PC-3 (cell line): ENCODE results near the gene DRAP1. TPM values are rescaled to one million over a fixed set of nuclear protein-coding genes. Genes with fewer than 3 reads are reported as not detected.

ENCODE experiments used
- ATAC-seq: fragments of 200-7000 bp; cut with Tn5 transposase; 2 replicates; pipeline ENCODE4 v1.9.1; 2020; ENCODE audit warnings: mild to moderate bottlenecking, moderate library complexity
- BruUV-seq: library from RNA; stranded (reverse); fragments of 400-500 nt; replicated peaks from 2 replicates; lab custom pipeline; 2021; lab: Mats Ljungman, UMichigan
- CTCF ChIA-PET: fragments of 300-600 bp; sonication (Branson Sonifier 250); formaldehyde crosslinking; loops from one replicate; lab custom pipeline; 2022; ENCODE audit warnings: antibody characterized with exemption; lab: Charles Lee
- POLR2A ChIA-PET: fragments of 300-600 bp; sonication (Branson Sonifier 250); formaldehyde crosslinking; loops from one replicate; lab custom pipeline; 2022; ENCODE audit warnings: antibody characterized with exemption; ENCODE audit not compliant: unreplicated experiment; lab: Charles Lee
- DNase-seq: peaks from one replicate; pipeline ENCODE4 v3.0.0-alpha.2; 2015
- H2AFZ ChIP-seq: fragments of 300-600 bp; sonication (generic); 2 replicates; pipeline ENCODE4 v1.6.0; 2016; ENCODE audit warnings: antibody characterized with exemption, low read length
- H3F3A ChIP-seq: fragments of 300-600 bp; sonication (generic); one replicate; pipeline ENCODE4 v1.6.0; 2017; ENCODE audit warnings: antibody characterized with exemption, low read length, control low read depth, mild to moderate bottlenecking; ENCODE audit not compliant: unreplicated experiment
- H3K27ac ChIP-seq: fragments of 300-600 bp; sonication (generic); 2 replicates; pipeline ENCODE4 v1.5.1; 2016; ENCODE audit warnings: mild to moderate bottlenecking, low read length
- H3K27me3 ChIP-seq: fragments of 300-600 bp; sonication (generic); 2 replicates; pipeline ENCODE4 v1.6.1; 2016; ENCODE audit warnings: low read length, mixed read lengths
- H3K36me3 ChIP-seq: fragments of 300-600 bp; sonication (generic); 2 replicates; pipeline ENCODE4 v1.6.1; 2016; ENCODE audit warnings: low read depth, mixed run types, low read length, mixed read lengths
- H3K4me1 ChIP-seq: fragments of 300-600 bp; sonication (generic); 2 replicates; pipeline ENCODE4 v1.5.1; 2016; ENCODE audit warnings: low read length; ENCODE audit not compliant: insufficient read depth
- H3K4me2 ChIP-seq: fragments of 300-600 bp; sonication (generic); 2 replicates; pipeline ENCODE4 v1.6.0; 2016; ENCODE audit warnings: low read length
- H3K4me3 ChIP-seq: fragments of 300-600 bp; sonication (generic); 2 replicates; pipeline ENCODE4 v1.5.1; 2016; ENCODE audit warnings: mild to moderate bottlenecking, low read length, mixed read lengths
- H3K79me2 ChIP-seq: fragments of 300-600 bp; sonication (generic); 2 replicates; pipeline ENCODE4 v1.6.1; 2017; ENCODE audit warnings: low read length, mixed read lengths
- H3K9ac ChIP-seq: fragments of 300-600 bp; sonication (generic); 2 replicates; pipeline ENCODE4 v1.6.0; 2016; ENCODE audit warnings: mild to moderate bottlenecking, low read length
- H3K9me2 ChIP-seq: fragments of 300-600 bp; sonication (generic); replicated peaks from 2 replicates; pipeline ENCODE4 v1.6.1; 2016; ENCODE audit warnings: mixed run types, low read length, mixed read lengths
- H3K9me3 ChIP-seq: fragments of 300-600 bp; sonication (generic); 2 replicates; pipeline ENCODE4 v1.6.1; 2016; ENCODE audit warnings: low read length, mixed read lengths
- H4K20me1 ChIP-seq: fragments of 300-600 bp; sonication (generic); 2 replicates; pipeline ENCODE4 v1.6.1; 2016; ENCODE audit warnings: low read length, mixed read lengths
- EZH2 ChIP-seq: fragments of 300-600 bp; sonication (generic); IDR thresholded peaks from one replicate; pipeline ENCODE4 v1.6.1; 2017; ENCODE audit warnings: antibody characterized with exemption, mild to moderate bottlenecking, low read length; ENCODE audit not compliant: unreplicated experiment
- EZH2phosphoT487 ChIP-seq: fragments of 300-600 bp; sonication (generic); IDR thresholded peaks from 2 replicates; pipeline ENCODE4 v1.6.1; 2018; ENCODE audit warnings: mild to moderate bottlenecking, antibody characterized with exemption, low read length, borderline replicate concordance
- intact Hi-C: fragments of 100-400 bp; cut with micrococcal nuclease; formaldehyde crosslinking; loops from 2 replicates; pipeline ENCODE4 v1.9.0; 2023
- total RNA-seq: library from RNA; depleted of rRNA; stranded (reverse); fragments of >200 nt; gene quantifications from 2 replicates; pipeline ENCODE4 v1.2.3, GENCODE V29; 2014
- TF ChIP-seq, protein P1 (sequence below): fragments of 300-600 bp; sonication (generic); conservative IDR thresholded peaks from 2 replicates; pipeline ENCODE4 v1.5.1; 2017; ENCODE audit warnings: antibody characterized with exemption, low read depth, mild to moderate bottlenecking, low read length

The DRAP1 gene
- total RNA-seq, 1 experiment from 2014 or later: 944 TPM

DNA sequence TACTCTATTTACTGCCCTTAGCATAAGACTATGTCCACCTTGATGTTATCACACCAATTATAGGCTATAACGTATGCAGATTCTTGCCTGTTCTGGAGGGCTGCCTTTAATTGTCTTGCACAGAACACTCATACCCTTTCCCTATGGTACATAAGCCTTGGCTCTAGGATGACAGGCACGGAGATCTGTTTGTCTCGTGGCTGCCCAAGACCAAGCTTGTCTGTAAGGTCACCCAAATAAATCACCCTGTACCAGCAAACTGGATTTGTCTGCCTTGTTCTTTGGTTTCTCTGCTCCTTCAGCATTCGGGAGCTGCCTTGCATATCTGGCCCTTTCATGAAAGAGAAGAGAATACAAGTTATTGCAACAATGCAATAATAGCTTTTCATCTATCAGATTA lies 18.5 kb downstream of the DRAP1 start:
- TF ChIP-seq, protein P1, sequence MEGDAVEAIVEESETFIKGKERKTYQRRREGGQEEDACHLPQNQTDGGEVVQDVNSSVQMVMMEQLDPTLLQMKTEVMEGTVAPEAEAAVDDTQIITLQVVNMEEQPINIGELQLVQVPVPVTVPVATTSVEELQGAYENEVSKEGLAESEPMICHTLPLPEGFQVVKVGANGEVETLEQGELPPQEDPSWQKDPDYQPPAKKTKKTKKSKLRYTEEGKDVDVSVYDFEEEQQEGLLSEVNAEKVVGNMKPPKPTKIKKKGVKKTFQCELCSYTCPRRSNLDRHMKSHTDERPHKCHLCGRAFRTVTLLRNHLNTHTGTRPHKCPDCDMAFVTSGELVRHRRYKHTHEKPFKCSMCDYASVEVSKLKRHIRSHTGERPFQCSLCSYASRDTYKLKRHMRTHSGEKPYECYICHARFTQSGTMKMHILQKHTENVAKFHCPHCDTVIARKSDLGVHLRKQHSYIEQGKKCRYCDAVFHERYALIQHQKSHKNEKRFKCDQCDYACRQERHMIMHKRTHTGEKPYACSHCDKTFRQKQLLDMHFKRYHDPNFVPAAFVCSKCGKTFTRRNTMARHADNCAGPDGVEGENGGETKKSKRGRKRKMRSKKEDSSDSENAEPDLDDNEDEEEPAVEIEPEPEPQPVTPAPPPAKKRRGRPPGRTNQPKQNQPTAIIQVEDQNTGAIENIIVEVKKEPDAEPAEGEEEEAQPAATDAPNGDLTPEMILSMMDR: no peak
- TF ChIP-seq EZH2phosphoT487: no peak
- no peak for TF ChIP-seq EZH2
- Histone ChIP-seq H3K4me3 (no peak overlapping the region), H3K9me2 (no peaks in the 10 kb centered on the region), H3K36me3 (no peaks in the 10 kb centered on the region), H4K20me1 (no peaks in the 10 kb centered on the region), H3K79me2 (no peaks in the 10 kb centered on the region), H3K4me1 (peaks cover 10% of the 10 kb centered on the region; the same call in 1 of the 2 replicates), H3K9ac (no peak overlapping the region), H3K9me3 (no peaks in the 10 kb centered on the region), H3K27me3 (no peaks in the 10 kb centered on the region), H3K27ac (no peak overlapping the region), H3K4me2 (no peak overlapping the region), H3F3A (no peaks in the 10 kb centered on the region), H2AFZ (no peak overlapping the region)
- BruUV-seq: no TSS peak
- POLR2A ChIA-PET: no interaction called here
- DNase-seq (no peak), ATAC-seq (no peak)
- CTCF ChIA-PET: interaction anchor here (0.6 kb wide), 2 partner anchors 14 to 15 kb away, joined by 5 read pairs; no protein-coding TSS in a partner anchor
- intact Hi-C loops: no loop called here

DNA sequence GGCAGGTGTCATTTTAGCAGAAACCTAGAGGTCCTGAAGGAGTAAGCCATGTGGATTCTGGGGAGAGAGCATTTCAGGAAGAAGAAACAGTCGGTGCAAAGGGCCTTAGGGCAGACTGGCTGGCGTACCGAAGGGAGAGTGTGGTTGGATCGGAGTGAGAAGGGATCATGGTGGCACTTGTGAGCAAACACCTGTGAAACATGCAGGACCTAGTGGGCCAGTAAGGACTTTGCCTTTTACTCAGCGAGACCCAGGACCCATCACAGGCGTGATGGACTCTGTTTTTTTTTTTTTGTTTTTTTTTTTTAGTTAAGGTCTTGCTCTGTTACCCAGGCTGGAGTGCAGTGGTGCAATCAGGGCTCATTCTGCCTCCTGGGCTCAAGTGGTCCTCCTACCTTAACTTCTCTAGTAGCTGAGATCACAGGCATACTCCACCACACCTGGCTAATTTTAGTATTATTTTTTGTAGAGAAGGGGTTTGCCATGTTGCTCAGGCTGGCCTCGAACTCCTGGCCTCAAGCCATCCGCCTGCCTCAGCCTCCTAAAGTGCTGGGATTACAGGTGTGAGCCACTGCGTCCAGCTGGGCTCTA lies 22.6 kb downstream of the DRAP1 start:
- peak overlapping the region; percentile 16 for H3K4me2 ChIP-seq
- peak overlapping the region; percentile 36; the same call in 1 of the 2 replicates for H2AFZ ChIP-seq

More for the DNA sequence above, 22.6 kb downstream of the DRAP1 start:
- Histone ChIP-seq H3F3A (no peaks in the 10 kb centered on the region), H3K4me3 (no peak overlapping the region), H3K79me2 (no peaks in the 10 kb centered on the region), H3K27ac (no peak overlapping the region), H4K20me1 (no peaks in the 10 kb centered on the region), H3K9ac (no peak overlapping the region), H3K9me2 (no peaks in the 10 kb centered on the region), H3K27me3 (no peaks in the 10 kb centered on the region), H3K4me1 (peaks cover 10% of the 10 kb centered on the region; the same call in 1 of the 2 replicates), H3K36me3 (no peaks in the 10 kb centered on the region), H3K9me3 (no peaks in the 10 kb centered on the region)
- TF ChIP-seq EZH2phosphoT487 (no peak), EZH2 (no peak)
- TF ChIP-seq, protein P1: no peak
- POLR2A ChIA-PET: no interaction called here
- intact Hi-C loops: no loop called here
- BruUV-seq: no TSS peak
- peak; percentile 25 for ATAC-seq
- no peak for DNase-seq
- CTCF ChIA-PET: no interaction called here
